Panc1 (cell line): ENCODE results near the gene GULP1. TPM values are rescaled to one million over a fixed set of nuclear protein-coding genes. Genes with fewer than 3 reads are reported as not detected.

Experiments
- ATAC-seq: fragments of 200-7000 bp; cut with Tn5 transposase; 2 replicates; pipeline ENCODE4 v1.9.1; 2020; ENCODE audit warnings: mild to moderate bottlenecking, moderate library complexity
- BruUV-seq: library from RNA; stranded (reverse); fragments of 400-500 nt; replicated peaks from 2 replicates; lab custom pipeline; 2021; lab: Mats Ljungman, UMichigan
- CTCF ChIA-PET: fragments of 300-600 bp; sonication (Branson Sonifier 250); formaldehyde crosslinking; loops from one replicate; lab custom pipeline; 2022; ENCODE audit warnings: antibody characterized with exemption; lab: Charles Lee
- POLR2A ChIA-PET: fragments of 300-600 bp; sonication (Branson Sonifier 250); formaldehyde crosslinking; loops from one replicate; lab custom pipeline; 2022; ENCODE audit warnings: antibody characterized with exemption; lab: Charles Lee
- DNase-seq: peaks from one replicate; pipeline ENCODE4 v3.0.0-alpha.2; 2010; ENCODE audit warnings: low read depth, low spot score
- H3K27ac ChIP-seq: 2 replicates; pipeline ENCODE4 v1.5.1; 2011; ENCODE audit warnings: mild to moderate bottlenecking, low read length, inconsistent platforms
- H3K27me3 ChIP-seq: fragments of 200-500 bp; sonication (Bioruptor generic); 2 replicates; pipeline ENCODE4 v1.6.0; 2014; ENCODE audit warnings: low read length, inconsistent platforms; ENCODE audit not compliant: control insufficient read depth, insufficient read depth
- H3K36me3 ChIP-seq: fragments of 200-500 bp; sonication (Bioruptor generic); 2 replicates; pipeline ENCODE4 v1.5.1; 2014; ENCODE audit warnings: inconsistent platforms, mild to moderate bottlenecking, low read length, moderate library complexity; ENCODE audit not compliant: control insufficient read depth, insufficient read depth
- H3K4me1 ChIP-seq: 2 replicates; pipeline ENCODE4 v1.5.1; 2011; ENCODE audit warnings: inconsistent platforms, mild to moderate bottlenecking, low read length, moderate library complexity; ENCODE audit not compliant: control insufficient read depth, insufficient read depth
- H3K4me3 ChIP-seq, 2 experiments: 2 replicates each; pipeline ENCODE4 v1.5.1; 2011 to 2012; ENCODE audit warnings: low read depth in 2 of 2, low read length in 2 of 2, mild to moderate bottlenecking in 2 of 2, inconsistent platforms in 1 of 2, moderate library complexity in 1 of 2
- H3K9me3 ChIP-seq: fragments of 200-500 bp; sonication (Bioruptor generic); 2 replicates; pipeline ENCODE4 v1.5.1; 2014; ENCODE audit warnings: low read depth, mild to moderate bottlenecking, inconsistent platforms, low read length, moderate library complexity; ENCODE audit not compliant: control insufficient read depth, insufficient read depth
- POLR2AphosphoS5 ChIP-seq: IDR thresholded peaks from 2 replicates; pipeline ENCODE4 v1.6.1; 2012; ENCODE audit warnings: mild to moderate bottlenecking, low read depth, low read length, moderate library complexity
- SIN3A ChIP-seq: IDR thresholded peaks from 2 replicates; pipeline ENCODE4 v1.6.1; 2012; ENCODE audit warnings: low read depth, mild to moderate bottlenecking, low read length, moderate library complexity, borderline replicate concordance; ENCODE audit not compliant: insufficient read depth
- TCF7L2 ChIP-seq: IDR thresholded peaks from 2 replicates; pipeline ENCODE4 v1.6.1; 2011; ENCODE audit warnings: mild to moderate bottlenecking, low read depth, low read length, inconsistent platforms
- in situ Hi-C: cut with HindIII; loops from 2 replicates; pipeline ENCODE4 v1.10.0; 2016; ENCODE audit warnings: low sequenced_read_pairs, low pct_unique_long_range_greater_than_20kb
- intact Hi-C: fragments of 100-400 bp; cut with micrococcal nuclease; formaldehyde crosslinking; loops from one replicate; pipeline ENCODE4 v1.10.0; 2022; ENCODE audit not compliant: unreplicated experiment
- total RNA-seq: library from RNA; stranded (reverse); gene quantifications from one replicate; pipeline ENCODE4 v1.2.1, GENCODE V29; 2021; ENCODE audit not compliant: unreplicated experiment
- TF ChIP-seq, protein P1 (sequence below), 2 experiments: IDR thresholded peaks; 2 replicates each; pipeline ENCODE4 v1.6.1; 2011 to 2012; ENCODE audit warnings: low read depth in 2 of 2, control low read depth in 1 of 2, low read length in 1 of 2, mild to moderate bottlenecking in 1 of 2, moderate library complexity in 1 of 2; ENCODE audit not compliant: insufficient read depth in 1 of 2
- TF ChIP-seq, protein P2 (sequence below): fragments of 450-650 bp; IDR thresholded peaks from 2 replicates; pipeline ENCODE4 v1.5.1; 2017; ENCODE audit warnings: mild to moderate bottlenecking

The GULP1 gene
- total RNA-seq, 1 experiment from 2014 or later = 51.5 TPM

DNA sequence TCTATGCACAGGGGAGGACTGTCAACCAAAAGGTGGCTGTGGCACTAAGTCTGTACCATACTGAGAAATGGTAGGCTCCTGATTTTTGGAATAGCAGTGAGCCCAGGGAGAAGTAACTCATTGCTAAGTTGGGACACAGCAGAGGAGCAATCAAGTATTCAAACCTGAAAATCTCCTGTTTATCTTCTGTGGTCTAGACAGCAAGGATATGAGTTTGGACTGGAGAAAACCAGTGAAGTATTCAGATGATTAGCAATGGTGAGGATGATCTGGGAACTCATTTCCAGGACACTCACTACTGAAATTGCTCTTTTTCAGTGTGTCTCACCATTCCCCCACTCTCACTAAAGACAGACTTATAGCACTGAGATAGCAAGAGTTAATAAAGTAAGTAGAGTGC, 112.0 kb downstream of the GULP1 start:
- Histone ChIP-seq H3K4me1 (no peaks in the 10 kb centered on the region), H3K27ac (no peak overlapping the region), H3K27me3 (no peaks in the 10 kb centered on the region), H3K9me3 (peaks cover 22% of the 10 kb centered on the region), H3K36me3 (no peaks in the 10 kb centered on the region), H3K4me3 (no peak overlapping the region)
- TF ChIP-seq, protein P1, sequence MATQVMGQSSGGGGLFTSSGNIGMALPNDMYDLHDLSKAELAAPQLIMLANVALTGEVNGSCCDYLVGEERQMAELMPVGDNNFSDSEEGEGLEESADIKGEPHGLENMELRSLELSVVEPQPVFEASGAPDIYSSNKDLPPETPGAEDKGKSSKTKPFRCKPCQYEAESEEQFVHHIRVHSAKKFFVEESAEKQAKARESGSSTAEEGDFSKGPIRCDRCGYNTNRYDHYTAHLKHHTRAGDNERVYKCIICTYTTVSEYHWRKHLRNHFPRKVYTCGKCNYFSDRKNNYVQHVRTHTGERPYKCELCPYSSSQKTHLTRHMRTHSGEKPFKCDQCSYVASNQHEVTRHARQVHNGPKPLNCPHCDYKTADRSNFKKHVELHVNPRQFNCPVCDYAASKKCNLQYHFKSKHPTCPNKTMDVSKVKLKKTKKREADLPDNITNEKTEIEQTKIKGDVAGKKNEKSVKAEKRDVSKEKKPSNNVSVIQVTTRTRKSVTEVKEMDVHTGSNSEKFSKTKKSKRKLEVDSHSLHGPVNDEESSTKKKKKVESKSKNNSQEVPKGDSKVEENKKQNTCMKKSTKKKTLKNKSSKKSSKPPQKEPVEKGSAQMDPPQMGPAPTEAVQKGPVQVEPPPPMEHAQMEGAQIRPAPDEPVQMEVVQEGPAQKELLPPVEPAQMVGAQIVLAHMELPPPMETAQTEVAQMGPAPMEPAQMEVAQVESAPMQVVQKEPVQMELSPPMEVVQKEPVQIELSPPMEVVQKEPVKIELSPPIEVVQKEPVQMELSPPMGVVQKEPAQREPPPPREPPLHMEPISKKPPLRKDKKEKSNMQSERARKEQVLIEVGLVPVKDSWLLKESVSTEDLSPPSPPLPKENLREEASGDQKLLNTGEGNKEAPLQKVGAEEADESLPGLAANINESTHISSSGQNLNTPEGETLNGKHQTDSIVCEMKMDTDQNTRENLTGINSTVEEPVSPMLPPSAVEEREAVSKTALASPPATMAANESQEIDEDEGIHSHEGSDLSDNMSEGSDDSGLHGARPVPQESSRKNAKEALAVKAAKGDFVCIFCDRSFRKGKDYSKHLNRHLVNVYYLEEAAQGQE (IDR thresholded peaks at IDR 0.05; ENCODE audit: insufficient read depth in 1 of 2, low read depth in 2 of 2, low read length in 1 of 2) = no peak
- no peak for TF ChIP-seq POLR2AphosphoS5
- TF ChIP-seq, protein P2, sequence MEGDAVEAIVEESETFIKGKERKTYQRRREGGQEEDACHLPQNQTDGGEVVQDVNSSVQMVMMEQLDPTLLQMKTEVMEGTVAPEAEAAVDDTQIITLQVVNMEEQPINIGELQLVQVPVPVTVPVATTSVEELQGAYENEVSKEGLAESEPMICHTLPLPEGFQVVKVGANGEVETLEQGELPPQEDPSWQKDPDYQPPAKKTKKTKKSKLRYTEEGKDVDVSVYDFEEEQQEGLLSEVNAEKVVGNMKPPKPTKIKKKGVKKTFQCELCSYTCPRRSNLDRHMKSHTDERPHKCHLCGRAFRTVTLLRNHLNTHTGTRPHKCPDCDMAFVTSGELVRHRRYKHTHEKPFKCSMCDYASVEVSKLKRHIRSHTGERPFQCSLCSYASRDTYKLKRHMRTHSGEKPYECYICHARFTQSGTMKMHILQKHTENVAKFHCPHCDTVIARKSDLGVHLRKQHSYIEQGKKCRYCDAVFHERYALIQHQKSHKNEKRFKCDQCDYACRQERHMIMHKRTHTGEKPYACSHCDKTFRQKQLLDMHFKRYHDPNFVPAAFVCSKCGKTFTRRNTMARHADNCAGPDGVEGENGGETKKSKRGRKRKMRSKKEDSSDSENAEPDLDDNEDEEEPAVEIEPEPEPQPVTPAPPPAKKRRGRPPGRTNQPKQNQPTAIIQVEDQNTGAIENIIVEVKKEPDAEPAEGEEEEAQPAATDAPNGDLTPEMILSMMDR = no peak
- no peak for TF ChIP-seq TCF7L2
- TF ChIP-seq SIN3A = no peak
- in situ Hi-C loops = no loop called here
- ATAC-seq = no peak
- DNase-seq = no peak
- no TSS peak for BruUV-seq
- intact Hi-C loops = no loop called here
- CTCF ChIA-PET = no interaction called here
- POLR2A ChIA-PET = no interaction called here

DNA sequence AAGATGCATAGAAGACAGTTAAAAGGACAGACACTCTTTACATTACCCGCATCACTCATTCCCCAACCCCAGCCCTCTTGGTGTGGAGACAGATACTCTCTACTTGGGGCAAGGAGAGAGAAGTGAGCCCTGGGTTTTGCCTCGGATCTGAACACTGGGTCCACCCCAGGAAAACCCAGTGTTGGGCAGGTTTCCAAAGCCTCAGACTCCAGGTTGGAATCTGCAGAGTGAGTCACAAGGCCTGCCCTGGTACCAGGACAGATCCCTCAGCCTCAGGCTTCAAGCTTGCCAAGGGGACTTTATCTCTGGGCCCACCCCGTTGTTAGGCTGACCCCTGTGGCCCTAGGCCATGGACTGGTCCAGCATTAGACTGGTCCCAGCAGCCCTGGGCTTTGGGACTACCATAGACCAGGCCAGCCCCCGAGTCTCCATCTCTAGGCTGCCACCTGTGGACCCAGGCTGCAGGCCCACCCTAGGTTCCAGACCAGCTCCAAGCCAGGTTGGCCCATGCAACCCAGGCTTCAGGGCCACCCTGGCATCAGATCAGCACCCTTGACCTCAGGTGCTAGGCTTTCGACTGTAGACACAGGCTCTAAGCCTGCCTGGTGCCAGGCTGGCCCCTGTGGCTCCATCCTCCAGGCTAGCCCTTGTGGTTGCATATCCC, 112.8 kb downstream of the GULP1 start:
- ChIA-PET POLR2A (no interaction called here), CTCF (no interaction called here)
- DNase-seq (no peak), ATAC-seq (no peak)
- no TSS peak for BruUV-seq
- H3K9me3 ChIP-seq = peaks cover 22% of the 10 kb centered on the region
- H3K27ac ChIP-seq = no peak overlapping the region
- in situ Hi-C loops (no loop called here), intact Hi-C loops (no loop called here)
- no peaks in the 10 kb centered on the region for H3K27me3 ChIP-seq
- H3K4me1 ChIP-seq = no peaks in the 10 kb centered on the region
- no peak overlapping the region for H3K4me3 ChIP-seq
- TF ChIP-seq, protein P1 (IDR thresholded peaks at IDR 0.05; ENCODE audit: insufficient read depth in 1 of 2, low read depth in 2 of 2, low read length in 1 of 2) = no peak
- TF ChIP-seq TCF7L2 = no peak
- TF ChIP-seq SIN3A = no peak
- TF ChIP-seq, protein P2 = no peak
- no peak for TF ChIP-seq POLR2AphosphoS5
- H3K36me3 ChIP-seq = no peaks in the 10 kb centered on the region
